IMR-90 (cell line): Measurements from ENCODE around the gene FCGR3B.

ENCODE experiments used
- BHLHE40 ChIP-seq: fragments of 150-350 bp; IDR thresholded peaks from 2 replicates; pipeline ENCODE4 v1.6.1; 2016; ENCODE audit warnings: mild to moderate bottlenecking, low read depth, low read length
- CEBPB ChIP-seq: IDR thresholded peaks from 2 replicates; pipeline ENCODE4 v1.6.1; 2012; ENCODE audit warnings: low read depth, low read length, improper control_type of control experiment
- CTCF ChIP-seq: conservative IDR thresholded peaks from 2 replicates; pipeline ENCODE4 v1.5.1; 2012; ENCODE audit warnings: mild to moderate bottlenecking, low read depth, low read length, improper control_type of control experiment
- ELK1 ChIP-seq: fragments of 150-350 bp; IDR thresholded peaks from 2 replicates; pipeline ENCODE4 v1.6.1; 2016; ENCODE audit warnings: low read depth, mild to moderate bottlenecking, low read length, moderate library complexity, borderline replicate concordance
- FOS ChIP-seq: fragments of 150-350 bp; IDR thresholded peaks from 2 replicates; pipeline ENCODE4 v1.6.1; 2016; ENCODE audit warnings: low read depth, low read length
- MAFK ChIP-seq: IDR thresholded peaks from 2 replicates; pipeline ENCODE4 v1.6.1; 2012; ENCODE audit warnings: low read depth, low read length, improper control_type of control experiment
- MXI1 ChIP-seq: IDR thresholded peaks from 2 replicates; pipeline ENCODE4 v1.6.1; 2012; ENCODE audit warnings: low read depth, mild to moderate bottlenecking, low read length, moderate library complexity, borderline replicate concordance
- NFE2L2 ChIP-seq: fragments of 150-350 bp; IDR thresholded peaks from 2 replicates; pipeline ENCODE4 v1.6.1; 2016; ENCODE audit warnings: low read depth, mild to moderate bottlenecking, low read length
- POLR2A ChIP-seq: IDR thresholded peaks from 2 replicates; pipeline ENCODE4 v1.6.1; 2012; ENCODE audit warnings: mild to moderate bottlenecking, low read depth, low read length
- RAD21 ChIP-seq: IDR thresholded peaks from 2 replicates; pipeline ENCODE4 v1.6.1; 2012; ENCODE audit warnings: low read length, improper control_type of control experiment
- RCOR1 ChIP-seq: IDR thresholded peaks from 2 replicates; pipeline ENCODE4 v1.6.1; 2012; ENCODE audit warnings: mild to moderate bottlenecking, low read length, improper control_type of control experiment; ENCODE audit not compliant: insufficient replicate concordance
- RFX5 ChIP-seq: IDR thresholded peaks from 2 replicates; pipeline ENCODE4 v1.8.0; 2012; ENCODE audit warnings: low read depth, mild to moderate bottlenecking, low read length, moderate library complexity
- SMC3 ChIP-seq: fragments of 150-350 bp; IDR thresholded peaks from 2 replicates; pipeline ENCODE4 v1.6.1; 2016; ENCODE audit warnings: low read depth, mild to moderate bottlenecking, antibody characterized with exemption, low read length, moderate library complexity
- USF2 ChIP-seq: fragments of 150-350 bp; IDR thresholded peaks from 2 replicates; pipeline ENCODE4 v1.6.1; 2017; ENCODE audit warnings: mild to moderate bottlenecking, antibody characterized with exemption, low read length, low read depth

GRCh38 chr1:161678500-161678899 is 47.5 kb upstream of the FCGR3B start:
- TF ChIP-seq CTCF: no peak
- no peak for TF ChIP-seq POLR2A
- TF ChIP-seq MXI1: no peak
- no peak for TF ChIP-seq USF2
- TF ChIP-seq BHLHE40: no peak
- TF ChIP-seq MAFK: no peak
- no peak for TF ChIP-seq SMC3
- no peak for TF ChIP-seq CEBPB
- TF ChIP-seq FOS: no peak
- no peak for TF ChIP-seq RAD21
- no peak for TF ChIP-seq ELK1
- no peak for TF ChIP-seq RFX5
- no peak for TF ChIP-seq NFE2L2
- no peak for TF ChIP-seq RCOR1
